ENCODE data around the gene SLC43A2.

DNA sequence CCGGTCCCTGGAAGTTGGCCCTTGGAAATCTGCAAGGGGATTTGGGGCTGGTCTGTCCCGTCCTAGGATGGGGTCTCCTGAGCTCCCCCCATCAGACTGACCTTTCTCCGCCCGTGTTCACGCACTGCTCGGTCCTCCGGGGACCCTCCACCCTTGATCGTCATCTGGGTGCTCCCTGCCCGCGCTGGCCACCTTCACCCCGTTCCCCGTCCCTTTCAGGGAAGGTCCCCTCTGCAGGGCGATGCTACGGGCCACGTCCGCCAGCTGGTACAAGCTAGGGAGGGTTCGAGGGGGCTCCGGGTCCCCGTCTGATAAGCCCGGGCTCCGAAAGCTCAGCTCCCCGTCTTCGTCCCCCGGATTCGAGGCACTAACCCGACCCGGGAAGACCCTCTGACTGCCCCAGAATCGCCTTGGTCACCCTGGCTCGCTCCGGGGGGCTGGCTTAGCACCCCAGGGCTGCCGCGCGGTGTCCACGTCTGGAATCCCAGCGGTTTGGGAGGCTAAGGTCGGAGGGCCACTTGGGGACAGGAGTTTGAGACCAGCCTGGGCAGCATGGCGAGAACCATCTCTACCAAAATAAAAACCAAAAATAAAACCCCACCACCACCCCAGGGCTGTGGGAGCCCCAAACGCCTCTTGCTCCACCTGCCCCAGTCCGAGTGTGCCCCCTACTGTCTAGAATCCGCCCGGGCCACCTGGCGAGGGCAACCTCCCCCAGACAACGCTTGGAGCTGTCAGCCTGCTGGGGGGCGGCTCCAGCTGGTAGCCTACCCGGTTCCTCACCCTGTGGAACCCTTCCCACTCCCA, 1.1 kb upstream of the SLC43A2 start:
- TF ChIP-seq, protein P1, sequence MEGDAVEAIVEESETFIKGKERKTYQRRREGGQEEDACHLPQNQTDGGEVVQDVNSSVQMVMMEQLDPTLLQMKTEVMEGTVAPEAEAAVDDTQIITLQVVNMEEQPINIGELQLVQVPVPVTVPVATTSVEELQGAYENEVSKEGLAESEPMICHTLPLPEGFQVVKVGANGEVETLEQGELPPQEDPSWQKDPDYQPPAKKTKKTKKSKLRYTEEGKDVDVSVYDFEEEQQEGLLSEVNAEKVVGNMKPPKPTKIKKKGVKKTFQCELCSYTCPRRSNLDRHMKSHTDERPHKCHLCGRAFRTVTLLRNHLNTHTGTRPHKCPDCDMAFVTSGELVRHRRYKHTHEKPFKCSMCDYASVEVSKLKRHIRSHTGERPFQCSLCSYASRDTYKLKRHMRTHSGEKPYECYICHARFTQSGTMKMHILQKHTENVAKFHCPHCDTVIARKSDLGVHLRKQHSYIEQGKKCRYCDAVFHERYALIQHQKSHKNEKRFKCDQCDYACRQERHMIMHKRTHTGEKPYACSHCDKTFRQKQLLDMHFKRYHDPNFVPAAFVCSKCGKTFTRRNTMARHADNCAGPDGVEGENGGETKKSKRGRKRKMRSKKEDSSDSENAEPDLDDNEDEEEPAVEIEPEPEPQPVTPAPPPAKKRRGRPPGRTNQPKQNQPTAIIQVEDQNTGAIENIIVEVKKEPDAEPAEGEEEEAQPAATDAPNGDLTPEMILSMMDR (IDR thresholded peaks at IDR 0.05): peak in 2 of 3 experiments; percentile 30 to 35
- no peak for TF ChIP-seq POLR2A (IDR thresholded peaks at IDR 0.05)
